Panc1 (cell line): Measurements from ENCODE around the gene ENAH. TPM values are rescaled to one million over a fixed set of nuclear protein-coding genes. Genes with fewer than 3 reads are reported as not detected.

Source experiments
- ATAC-seq: fragments of 200-7000 bp; cut with Tn5 transposase; 2 replicates; pipeline ENCODE4 v1.9.1; 2020; ENCODE audit warnings: mild to moderate bottlenecking, moderate library complexity
- BruUV-seq: library from RNA; stranded (reverse); fragments of 400-500 nt; replicated peaks from 2 replicates; lab custom pipeline; 2021; lab: Mats Ljungman, UMichigan
- CTCF ChIA-PET: fragments of 300-600 bp; sonication (Branson Sonifier 250); formaldehyde crosslinking; loops from one replicate; lab custom pipeline; 2022; ENCODE audit warnings: antibody characterized with exemption; lab: Charles Lee
- POLR2A ChIA-PET: fragments of 300-600 bp; sonication (Branson Sonifier 250); formaldehyde crosslinking; loops from one replicate; lab custom pipeline; 2022; ENCODE audit warnings: antibody characterized with exemption; lab: Charles Lee
- DNase-seq: peaks from one replicate; pipeline ENCODE4 v3.0.0-alpha.2; 2010; ENCODE audit warnings: low read depth, low spot score
- H3K27ac ChIP-seq: 2 replicates; pipeline ENCODE4 v1.5.1; 2011; ENCODE audit warnings: mild to moderate bottlenecking, low read length, inconsistent platforms
- H3K27me3 ChIP-seq: fragments of 200-500 bp; sonication (Bioruptor generic); 2 replicates; pipeline ENCODE4 v1.6.0; 2014; ENCODE audit warnings: low read length, inconsistent platforms; ENCODE audit not compliant: control insufficient read depth, insufficient read depth
- H3K36me3 ChIP-seq: fragments of 200-500 bp; sonication (Bioruptor generic); 2 replicates; pipeline ENCODE4 v1.5.1; 2014; ENCODE audit warnings: inconsistent platforms, mild to moderate bottlenecking, low read length, moderate library complexity; ENCODE audit not compliant: control insufficient read depth, insufficient read depth
- H3K4me1 ChIP-seq: 2 replicates; pipeline ENCODE4 v1.5.1; 2011; ENCODE audit warnings: inconsistent platforms, mild to moderate bottlenecking, low read length, moderate library complexity; ENCODE audit not compliant: control insufficient read depth, insufficient read depth
- H3K4me3 ChIP-seq, 2 experiments: 2 replicates each; pipeline ENCODE4 v1.5.1; 2011 to 2012; ENCODE audit warnings: low read depth in 2 of 2, low read length in 2 of 2, mild to moderate bottlenecking in 2 of 2, inconsistent platforms in 1 of 2, moderate library complexity in 1 of 2
- H3K9me3 ChIP-seq: fragments of 200-500 bp; sonication (Bioruptor generic); 2 replicates; pipeline ENCODE4 v1.5.1; 2014; ENCODE audit warnings: low read depth, mild to moderate bottlenecking, inconsistent platforms, low read length, moderate library complexity; ENCODE audit not compliant: control insufficient read depth, insufficient read depth
- CTCF ChIP-seq: fragments of 450-650 bp; IDR thresholded peaks from 2 replicates; pipeline ENCODE4 v1.5.1; 2017; ENCODE audit warnings: mild to moderate bottlenecking
- POLR2AphosphoS5 ChIP-seq: IDR thresholded peaks from 2 replicates; pipeline ENCODE4 v1.6.1; 2012; ENCODE audit warnings: mild to moderate bottlenecking, low read depth, low read length, moderate library complexity
- SIN3A ChIP-seq: IDR thresholded peaks from 2 replicates; pipeline ENCODE4 v1.6.1; 2012; ENCODE audit warnings: low read depth, mild to moderate bottlenecking, low read length, moderate library complexity, borderline replicate concordance; ENCODE audit not compliant: insufficient read depth
- TCF7L2 ChIP-seq: IDR thresholded peaks from 2 replicates; pipeline ENCODE4 v1.6.1; 2011; ENCODE audit warnings: mild to moderate bottlenecking, low read depth, low read length, inconsistent platforms
- in situ Hi-C: cut with HindIII; loops from 2 replicates; pipeline ENCODE4 v1.10.0; 2016; ENCODE audit warnings: low sequenced_read_pairs, low pct_unique_long_range_greater_than_20kb
- intact Hi-C: fragments of 100-400 bp; cut with micrococcal nuclease; formaldehyde crosslinking; loops from one replicate; pipeline ENCODE4 v1.10.0; 2022; ENCODE audit not compliant: unreplicated experiment
- total RNA-seq: library from RNA; stranded (reverse); gene quantifications from one replicate; pipeline ENCODE4 v1.2.1, GENCODE V29; 2021; ENCODE audit not compliant: unreplicated experiment
- TF ChIP-seq, protein P1 (sequence below), 2 experiments: IDR thresholded peaks; 2 replicates each; pipeline ENCODE4 v1.6.1; 2011 to 2012; ENCODE audit warnings: low read depth in 2 of 2, control low read depth in 1 of 2, low read length in 1 of 2, mild to moderate bottlenecking in 1 of 2, moderate library complexity in 1 of 2; ENCODE audit not compliant: insufficient read depth in 1 of 2

The ENAH gene
- total RNA-seq, 1 experiment from 2014 or later, result 133 TPM

GRCh38 chr1:225654277-225654597 lies 1.3 kb upstream of the ENAH start:
- no peak for DNase-seq
- no peak for ATAC-seq
- TF ChIP-seq POLR2AphosphoS5, result no peak
- no peak for TF ChIP-seq SIN3A
- ChIA-PET CTCF (no interaction called here), POLR2A (interaction anchor here (1.3 to 1.5 kb wide), 2 partner anchors 12 to 46 kb away, joined by 3 to 4 read pairs; no protein-coding TSS in a partner anchor)
- H3K27me3 ChIP-seq, result no peaks in the 10 kb centered on the region
- peaks cover 46% of the 10 kb centered on the region for H3K4me1 ChIP-seq
- peaks cover 4% of the 10 kb centered on the region for H3K36me3 ChIP-seq
- in situ Hi-C loops (no loop called here), intact Hi-C loops (loop anchor here (10.0 kb wide), 2 partner anchors 99 to 149 kb away; no protein-coding TSS in a partner anchor)
- H3K9me3 ChIP-seq, result no peaks in the 10 kb centered on the region
- peak overlapping the region; percentile 65 to 100 for H3K4me3 ChIP-seq
- BruUV-seq, result TSS peak; percentile 98
- H3K27ac ChIP-seq, result peak overlapping the region; percentile 98

DNA sequence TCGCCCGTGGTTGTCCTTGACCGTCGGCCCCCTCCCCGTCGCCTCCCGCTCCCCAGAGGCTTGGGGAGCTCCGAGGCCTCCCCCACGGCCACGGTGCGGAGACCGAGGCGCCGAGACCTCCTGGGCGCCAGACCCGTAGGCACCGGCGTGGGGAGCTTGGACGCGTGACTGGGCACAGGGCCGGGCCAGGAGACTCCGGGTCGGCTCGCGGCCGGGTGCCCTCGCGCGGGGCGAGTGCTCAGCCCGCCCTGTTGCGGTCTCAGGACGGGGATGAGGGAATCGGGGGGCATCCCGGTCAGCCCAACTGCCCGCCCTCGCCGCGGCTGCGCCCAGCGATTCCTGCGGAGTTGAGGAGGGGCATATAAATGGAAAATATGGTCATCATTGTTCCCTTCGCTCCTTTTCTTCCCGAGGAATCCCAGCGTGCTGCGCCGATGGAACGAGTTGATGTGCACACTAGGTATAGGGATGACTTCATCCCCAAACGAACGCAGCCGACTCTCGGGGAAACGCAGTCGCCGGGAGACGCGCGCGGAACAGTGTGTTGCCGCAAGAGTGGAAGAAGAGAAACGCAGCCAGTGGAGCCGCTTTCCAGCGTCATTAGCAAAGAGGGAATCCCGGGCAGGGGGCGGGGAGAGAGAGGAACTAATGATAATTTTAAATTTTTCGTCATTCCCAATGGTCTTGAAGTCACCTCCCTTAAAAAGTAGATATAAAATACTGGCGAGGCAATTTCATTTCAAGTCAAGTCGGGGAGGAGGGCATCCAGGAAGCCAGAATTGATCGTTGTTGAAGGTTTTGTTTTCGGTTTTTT lies 747 bp upstream of the ENAH start:
- H3K9me3 ChIP-seq, result no peaks in the 10 kb centered on the region
- H3K4me3 ChIP-seq, result peak overlapping the region; percentile 65 to 100
- ATAC-seq, result peak; percentile 57
- H3K27me3 ChIP-seq, result no peaks in the 10 kb centered on the region
- in situ Hi-C loops (no loop called here), intact Hi-C loops (loop anchor here (10.0 kb wide), 2 partner anchors 99 to 149 kb away; no protein-coding TSS in a partner anchor)
- H3K27ac ChIP-seq, result peak overlapping the region; percentile 98
- no peak for DNase-seq
- peaks cover 52% of the 10 kb centered on the region for H3K4me1 ChIP-seq
- no TSS peak for BruUV-seq
- H3K36me3 ChIP-seq, result peaks cover 4% of the 10 kb centered on the region
- TF ChIP-seq, protein P1, sequence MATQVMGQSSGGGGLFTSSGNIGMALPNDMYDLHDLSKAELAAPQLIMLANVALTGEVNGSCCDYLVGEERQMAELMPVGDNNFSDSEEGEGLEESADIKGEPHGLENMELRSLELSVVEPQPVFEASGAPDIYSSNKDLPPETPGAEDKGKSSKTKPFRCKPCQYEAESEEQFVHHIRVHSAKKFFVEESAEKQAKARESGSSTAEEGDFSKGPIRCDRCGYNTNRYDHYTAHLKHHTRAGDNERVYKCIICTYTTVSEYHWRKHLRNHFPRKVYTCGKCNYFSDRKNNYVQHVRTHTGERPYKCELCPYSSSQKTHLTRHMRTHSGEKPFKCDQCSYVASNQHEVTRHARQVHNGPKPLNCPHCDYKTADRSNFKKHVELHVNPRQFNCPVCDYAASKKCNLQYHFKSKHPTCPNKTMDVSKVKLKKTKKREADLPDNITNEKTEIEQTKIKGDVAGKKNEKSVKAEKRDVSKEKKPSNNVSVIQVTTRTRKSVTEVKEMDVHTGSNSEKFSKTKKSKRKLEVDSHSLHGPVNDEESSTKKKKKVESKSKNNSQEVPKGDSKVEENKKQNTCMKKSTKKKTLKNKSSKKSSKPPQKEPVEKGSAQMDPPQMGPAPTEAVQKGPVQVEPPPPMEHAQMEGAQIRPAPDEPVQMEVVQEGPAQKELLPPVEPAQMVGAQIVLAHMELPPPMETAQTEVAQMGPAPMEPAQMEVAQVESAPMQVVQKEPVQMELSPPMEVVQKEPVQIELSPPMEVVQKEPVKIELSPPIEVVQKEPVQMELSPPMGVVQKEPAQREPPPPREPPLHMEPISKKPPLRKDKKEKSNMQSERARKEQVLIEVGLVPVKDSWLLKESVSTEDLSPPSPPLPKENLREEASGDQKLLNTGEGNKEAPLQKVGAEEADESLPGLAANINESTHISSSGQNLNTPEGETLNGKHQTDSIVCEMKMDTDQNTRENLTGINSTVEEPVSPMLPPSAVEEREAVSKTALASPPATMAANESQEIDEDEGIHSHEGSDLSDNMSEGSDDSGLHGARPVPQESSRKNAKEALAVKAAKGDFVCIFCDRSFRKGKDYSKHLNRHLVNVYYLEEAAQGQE (IDR thresholded peaks at IDR 0.05; ENCODE audit: insufficient read depth in 1 of 2, low read depth in 2 of 2, low read length in 1 of 2), result no peak
- TF ChIP-seq SIN3A (no peak), POLR2AphosphoS5 (peak; percentile 26; the same call in 1 of the 2 replicates), TCF7L2 (no peak), CTCF (no peak)
- ChIA-PET CTCF (interaction anchor here (0.6 kb wide), 1 partner anchor 179 kb away, joined by 5 read pairs; no protein-coding TSS in a partner anchor), POLR2A (interaction anchor here (0.6 to 1.3 kb wide), 5 partner anchors 47 to 143 kb away, joined by 3 to 13 read pairs (median 6); no protein-coding TSS in a partner anchor)
